Embryonic facial prominence (tissue), 1 donor: ENCODE measurements around the gene SCAPER.

ENCODE experiments used
- DNase-seq: peaks from one replicate; pipeline ENCODE4 v3.0.0-alpha.2; 2016; ENCODE audit errors: extremely low spot score

Gene SCAPER, protein sequence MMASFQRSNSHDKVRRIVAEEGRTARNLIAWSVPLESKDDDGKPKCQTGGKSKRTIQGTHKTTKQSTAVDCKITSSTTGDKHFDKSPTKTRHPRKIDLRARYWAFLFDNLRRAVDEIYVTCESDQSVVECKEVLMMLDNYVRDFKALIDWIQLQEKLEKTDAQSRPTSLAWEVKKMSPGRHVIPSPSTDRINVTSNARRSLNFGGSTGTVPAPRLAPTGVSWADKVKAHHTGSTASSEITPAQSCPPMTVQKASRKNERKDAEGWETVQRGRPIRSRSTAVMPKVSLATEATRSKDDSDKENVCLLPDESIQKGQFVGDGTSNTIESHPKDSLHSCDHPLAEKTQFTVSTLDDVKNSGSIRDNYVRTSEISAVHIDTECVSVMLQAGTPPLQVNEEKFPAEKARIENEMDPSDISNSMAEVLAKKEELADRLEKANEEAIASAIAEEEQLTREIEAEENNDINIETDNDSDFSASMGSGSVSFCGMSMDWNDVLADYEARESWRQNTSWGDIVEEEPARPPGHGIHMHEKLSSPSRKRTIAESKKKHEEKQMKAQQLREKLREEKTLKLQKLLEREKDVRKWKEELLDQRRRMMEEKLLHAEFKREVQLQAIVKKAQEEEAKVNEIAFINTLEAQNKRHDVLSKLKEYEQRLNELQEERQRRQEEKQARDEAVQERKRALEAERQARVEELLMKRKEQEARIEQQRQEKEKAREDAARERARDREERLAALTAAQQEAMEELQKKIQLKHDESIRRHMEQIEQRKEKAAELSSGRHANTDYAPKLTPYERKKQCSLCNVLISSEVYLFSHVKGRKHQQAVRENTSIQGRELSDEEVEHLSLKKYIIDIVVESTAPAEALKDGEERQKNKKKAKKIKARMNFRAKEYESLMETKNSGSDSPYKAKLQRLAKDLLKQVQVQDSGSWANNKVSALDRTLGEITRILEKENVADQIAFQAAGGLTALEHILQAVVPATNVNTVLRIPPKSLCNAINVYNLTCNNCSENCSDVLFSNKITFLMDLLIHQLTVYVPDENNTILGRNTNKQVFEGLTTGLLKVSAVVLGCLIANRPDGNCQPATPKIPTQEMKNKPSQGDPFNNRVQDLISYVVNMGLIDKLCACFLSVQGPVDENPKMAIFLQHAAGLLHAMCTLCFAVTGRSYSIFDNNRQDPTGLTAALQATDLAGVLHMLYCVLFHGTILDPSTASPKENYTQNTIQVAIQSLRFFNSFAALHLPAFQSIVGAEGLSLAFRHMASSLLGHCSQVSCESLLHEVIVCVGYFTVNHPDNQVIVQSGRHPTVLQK (N-terminal part only)

GRCh38 chr15:76905013-76905839, at the start of gene SCAPER:
Gene SCAPER, minus strand, starts transcription at chr15:76905340. Its CDS starts 21,523 bp downstream, at chr15:76883817.
- peak; percentile 68 for DNase-seq

DNA sequence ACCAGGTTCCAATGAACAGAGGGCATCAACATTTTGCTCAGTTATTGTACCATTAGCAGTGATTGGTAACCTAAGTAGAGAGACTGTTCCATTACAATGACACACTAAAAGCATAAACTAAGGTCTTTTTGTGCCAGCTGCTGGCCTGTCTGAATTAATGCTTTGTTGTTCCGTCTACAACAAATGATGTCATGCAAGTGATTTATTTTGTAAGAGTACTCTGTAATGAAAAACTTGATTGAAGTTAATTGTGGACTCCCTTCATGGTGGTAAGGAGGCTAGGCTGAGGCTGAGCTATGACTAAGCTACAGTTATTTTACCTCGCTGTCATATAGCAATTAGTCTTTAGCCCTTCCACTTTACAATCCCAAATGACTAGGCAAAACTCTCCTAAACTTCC, 49.6 kb upstream of the SCAPER start:
- DNase-seq = no peak

GRCh38 chr15:76953913-76954312, 48.8 kb upstream of the SCAPER start:
- DNase-seq = no peak

GRCh38 chr15:76951220-76951619, 46.1 kb upstream of the SCAPER start:
- DNase-seq = no peak

DNA sequence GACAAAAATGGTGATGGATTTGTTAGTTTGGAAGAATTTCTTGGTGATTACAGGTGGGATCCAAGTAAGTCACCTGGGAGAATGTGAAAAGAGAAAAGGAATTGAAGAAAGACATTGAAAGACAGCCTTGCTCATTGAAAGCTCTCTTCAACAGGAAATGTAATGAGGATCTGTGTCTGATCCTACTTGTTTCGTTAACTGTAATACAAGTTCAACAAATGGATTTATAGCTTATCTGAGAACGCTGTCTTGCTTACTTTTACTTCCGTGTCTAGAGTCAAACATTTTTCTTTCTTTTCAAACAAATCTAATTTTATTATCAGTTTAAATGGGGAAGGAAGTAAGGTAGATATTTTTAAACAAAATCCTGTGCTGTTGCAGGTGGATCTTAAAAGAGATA, 42.3 kb upstream of the SCAPER start:
- no peak for DNase-seq

- no peak for DNase-seq
These were observed 40.5 kb upstream of the SCAPER start for GRCh38 chr15:76945494-76946093.

- no peak for DNase-seq
These were observed 37.2 kb upstream of the SCAPER start for GRCh38 chr15:76942331-76942730.

DNA sequence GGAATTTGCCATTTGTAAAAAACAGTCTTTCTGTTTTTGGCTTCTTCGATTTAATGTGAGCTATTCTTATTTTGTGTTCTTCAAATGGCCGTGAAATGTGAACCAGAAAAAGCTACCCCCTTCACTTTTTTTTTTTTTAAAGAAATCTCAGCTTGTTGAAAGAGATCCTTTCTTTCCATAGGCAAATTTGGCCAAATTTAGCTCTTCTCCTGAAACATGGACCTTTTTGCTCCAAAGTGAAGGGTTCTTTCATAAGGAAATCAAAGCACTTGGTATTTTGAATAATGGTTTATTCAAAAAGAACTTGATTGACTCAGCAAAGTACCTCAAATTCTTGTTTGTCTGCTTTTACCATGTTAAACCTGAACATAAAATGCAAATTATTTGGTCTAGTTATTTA, 36.5 kb upstream of the SCAPER start:
- no peak for DNase-seq

GRCh38 chr15:76939715-76940114, 34.6 kb upstream of the SCAPER start:
- no peak for DNase-seq

- DNase-seq = no peak
These were observed 33.6 kb upstream of the SCAPER start for GRCh38 chr15:76938752-76939151.

- no peak for DNase-seq
These were observed 31.5 kb upstream of the SCAPER start for GRCh38 chr15:76936671-76937070.

- DNase-seq = no peak
These were observed 30.5 kb upstream of the SCAPER start for GRCh38 chr15:76935620-76936019.

DNA sequence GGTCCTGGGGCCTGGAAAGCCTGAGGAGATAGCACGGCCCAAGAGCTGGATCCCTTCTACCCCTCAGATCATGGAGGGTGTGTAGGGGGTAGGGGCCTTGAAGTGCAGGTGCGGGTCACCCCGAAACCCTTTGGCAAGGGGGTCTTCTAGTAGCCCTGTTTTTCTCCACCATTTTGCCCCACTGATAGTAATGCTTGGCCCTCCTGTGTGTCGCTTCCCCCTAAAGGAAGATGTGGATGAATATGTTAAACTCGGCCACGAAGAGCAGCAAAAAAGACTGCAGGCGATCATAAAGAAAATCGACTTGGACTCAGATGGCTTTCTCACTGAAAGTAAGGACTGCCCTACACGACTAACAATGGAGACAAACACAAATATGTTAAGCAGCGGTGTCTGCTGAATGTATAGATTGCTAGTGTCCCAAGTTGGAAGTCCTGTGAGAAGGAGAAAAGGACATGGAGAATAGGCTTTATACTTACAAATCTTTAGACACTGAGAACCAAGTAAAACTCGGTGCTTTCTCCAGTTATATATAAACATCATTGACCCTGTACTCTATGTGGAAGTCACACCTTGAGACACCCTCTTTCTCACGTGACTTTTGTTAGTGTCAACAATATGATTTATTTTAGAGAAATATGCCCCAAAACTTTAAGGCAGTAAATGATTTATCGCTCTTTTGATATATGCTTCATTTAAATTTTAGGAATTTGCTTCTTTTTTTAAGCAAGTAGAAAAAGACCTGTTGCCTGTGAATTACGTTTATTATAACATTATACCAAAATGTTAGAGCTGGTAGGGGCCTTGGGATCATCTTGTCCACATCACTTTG, 27.2 kb upstream of the SCAPER start:
- DNase-seq = no peak

- DNase-seq = peak; percentile 88
These were observed 26.4 kb upstream of the SCAPER start, which contains the start of gene RCN2 for GRCh38 chr15:76931397-76932134. Gene RCN2, plus strand, starts transcription at chr15:76931749. Its CDS starts 93 bp downstream, at chr15:76931842.

DNA sequence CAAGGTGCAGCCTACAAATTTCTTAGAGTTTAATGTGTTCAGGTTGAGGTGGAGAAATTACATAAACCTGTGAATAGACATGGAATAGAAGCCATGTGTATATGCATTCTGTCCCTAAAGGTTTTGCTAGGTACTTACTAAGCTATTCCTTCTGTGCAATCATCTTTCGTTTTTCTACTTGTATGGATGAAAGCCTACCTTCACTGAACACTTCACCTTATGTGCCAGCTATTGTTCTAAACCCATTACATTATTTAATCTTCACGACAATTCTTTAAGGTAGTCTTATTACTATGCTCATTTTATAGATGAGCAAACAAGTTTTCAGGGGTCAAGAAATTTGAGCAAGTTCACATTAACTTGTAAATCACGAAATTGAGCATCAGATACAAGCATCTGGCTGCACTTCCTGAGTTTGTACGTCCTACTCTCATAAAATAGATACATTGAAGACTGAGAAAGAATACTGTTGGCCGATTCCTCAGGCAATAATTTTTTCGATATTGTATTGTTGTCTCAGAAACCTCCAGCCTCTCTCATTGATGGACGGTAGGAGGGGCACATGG, 25.8 kb upstream of the SCAPER start:
- no peak for DNase-seq

- no peak for DNase-seq
These were observed 24.0 kb upstream of the SCAPER start for GRCh38 chr15:76929011-76929760.

DNA sequence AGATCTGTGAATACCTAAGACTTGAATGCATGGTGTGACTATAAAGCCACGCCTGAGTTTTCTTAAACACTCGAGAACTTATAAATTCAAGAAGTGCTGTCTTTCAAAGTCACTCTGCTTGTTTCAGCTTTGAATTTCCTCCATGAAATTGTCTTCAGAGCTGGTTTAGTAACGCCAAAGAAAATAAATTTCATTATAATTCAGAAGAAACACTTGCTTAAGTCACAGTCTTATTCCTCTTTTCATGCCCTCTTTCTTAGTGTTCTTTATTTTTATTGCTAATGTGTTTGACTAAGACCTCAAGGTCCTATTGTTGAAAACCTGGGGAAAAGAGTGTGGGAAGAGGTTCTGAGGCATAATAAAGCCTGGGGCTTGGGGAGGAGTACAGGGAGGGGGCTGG, 23.1 kb upstream of the SCAPER start:
- DNase-seq = no peak

DNA sequence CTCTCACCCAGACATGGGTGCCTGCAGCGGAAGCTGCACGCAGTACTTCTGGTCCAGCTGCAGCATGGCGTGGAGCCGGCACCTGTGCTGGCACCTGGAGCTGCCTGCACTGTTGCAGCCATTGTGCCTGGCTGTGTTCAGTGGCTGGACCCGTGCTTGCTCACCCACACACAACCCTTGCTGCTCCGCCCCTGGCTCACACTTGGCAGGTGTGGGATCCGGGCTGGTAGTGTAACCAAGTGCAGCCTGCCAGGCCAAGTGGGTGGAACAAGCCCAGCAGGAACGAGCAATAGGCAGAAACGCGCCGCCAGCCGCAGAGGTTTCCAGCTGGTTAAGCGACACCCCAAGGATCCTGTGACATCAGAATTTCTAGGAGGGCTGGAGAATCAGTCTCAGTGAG, 11.2 kb upstream of the SCAPER start:
- no peak for DNase-seq
